Vagina (tissue), 2 donors: ENCODE data around the gene HSPA12A.

Experiments
- CTCF ChIP-seq, 3 experiments: fragments of 450-650 bp in 2 of 3; fragments of 200-600 bp in 1 of 3; sonication (generic) in 1 of 3; IDR thresholded peaks; one replicate each; pipeline ENCODE4 v1.5.1; 2017 to 2019; ENCODE audit warnings: antibody characterized with exemption in 3 of 3, mild to moderate bottlenecking in 2 of 3, moderate library complexity in 2 of 3
- POLR2A ChIP-seq, 2 donors: fragments of 450-650 bp; IDR thresholded peaks; one replicate each; pipeline ENCODE4 v1.6.1; 2017; ENCODE audit warnings: antibody characterized with exemption in 2 of 2, mild to moderate bottlenecking in 2 of 2, moderate library complexity in 2 of 2

- TF ChIP-seq CTCF (IDR thresholded peaks at IDR 0.05) = no peak
- TF ChIP-seq POLR2A (IDR thresholded peaks at IDR 0.05) = no peak
Observed at GRCh38 chr10:116757246-116757645, 14.9 kb upstream of the HSPA12A start.
